Right kidney (tissue), 1 donor: ENCODE results near the gene ARHGAP21.
"Not testable (repeated sequence)": the region's sequence is repeated elsewhere in the genome, so short reads cannot be mapped to it uniquely, and the experiment has no call there.

ENCODE experiments used
- DNase-seq: peaks from one replicate; pipeline ENCODE4 v3.0.0-alpha.2; 2016

Gene ARHGAP21

DNA sequence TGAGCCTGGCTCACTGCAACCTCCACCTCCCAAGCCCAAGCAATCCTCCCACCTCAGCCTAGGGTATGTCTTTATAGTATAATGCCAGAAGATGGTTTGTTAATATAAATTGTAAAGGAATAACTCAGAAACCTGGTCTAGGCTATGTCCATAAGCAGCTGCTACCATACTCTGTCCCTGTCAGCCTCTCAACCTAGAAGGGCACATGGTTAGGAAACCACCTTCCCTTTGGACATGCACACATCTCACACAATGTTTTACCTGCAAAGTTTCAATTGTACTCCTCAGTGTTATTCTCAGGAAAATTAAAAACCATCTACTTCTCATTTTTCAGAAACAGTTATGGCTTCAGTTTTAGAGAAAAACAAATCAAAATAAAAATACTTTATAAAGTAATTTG lies 40.1 kb downstream of the ARHGAP21 start:
- no peak for DNase-seq

DNA sequence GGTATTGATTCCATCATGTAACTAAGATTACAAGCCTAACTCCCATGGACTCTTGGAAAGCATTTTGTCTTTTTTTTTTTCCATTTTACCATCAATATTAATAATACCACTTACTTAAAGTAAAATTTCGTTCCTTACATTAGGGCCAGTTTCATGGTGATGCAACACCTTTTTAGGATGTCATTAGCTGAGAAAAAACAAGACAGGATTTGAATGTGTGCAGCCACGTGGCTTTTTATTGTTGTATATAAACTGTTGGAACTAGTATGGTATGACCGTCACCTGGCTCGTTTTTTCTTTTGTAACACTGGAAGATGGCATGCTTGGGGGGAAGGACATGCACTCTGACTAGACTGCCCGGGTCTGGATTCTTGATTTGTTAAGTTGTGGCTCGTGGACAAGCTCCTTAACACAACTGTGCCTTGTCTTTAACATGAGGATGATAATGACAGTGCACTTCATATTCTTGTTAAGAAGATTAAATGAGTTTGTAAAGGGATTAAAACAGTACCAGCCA lies 42.1 kb downstream of the ARHGAP21 start:
- DNase-seq = no peak

GRCh38 chr10:24680647-24681524 lies 42.8 kb downstream of the ARHGAP21 start:
- DNase-seq = no peak

- no peak for DNase-seq
Measured at GRCh38 chr10:24678757-24679156, 44.9 kb downstream of the ARHGAP21 start.

DNA sequence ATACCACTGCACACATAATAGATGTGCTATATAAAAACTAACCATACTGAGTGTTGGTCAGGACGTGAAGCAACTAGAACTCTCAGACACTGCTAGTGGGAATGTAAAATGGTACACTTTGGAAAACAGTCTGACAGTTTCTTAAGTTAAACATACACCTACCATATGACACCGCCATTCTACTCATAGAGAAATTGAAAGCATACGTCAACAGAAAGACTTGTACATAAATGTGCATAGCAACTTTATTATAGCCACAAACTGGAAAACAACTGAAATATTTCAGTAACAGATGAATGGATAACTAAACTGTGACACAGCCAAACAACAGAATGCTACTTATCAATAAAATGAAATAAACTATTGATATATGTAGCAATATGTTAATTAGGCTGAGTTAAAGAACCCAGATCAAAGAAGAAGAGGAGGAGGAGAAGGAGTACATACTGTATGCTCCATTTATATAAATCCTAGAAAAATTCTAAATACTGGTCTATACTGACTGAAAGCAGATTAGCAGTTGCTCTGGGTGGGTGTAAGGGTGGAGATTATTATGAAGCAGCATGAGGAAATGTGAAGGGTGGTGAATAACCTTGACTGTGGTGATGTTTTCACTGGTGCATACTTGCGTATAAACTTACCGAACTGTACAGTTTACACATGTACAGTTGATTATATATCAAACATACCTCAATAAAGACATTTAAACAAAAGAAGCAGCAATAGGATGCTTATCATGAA lies 48.6 kb downstream of the ARHGAP21 start:
- DNase-seq = no peak

GRCh38 chr10:24670964-24671670 lies 52.6 kb downstream of the ARHGAP21 start:
- DNase-seq = no peak

- DNase-seq = no peak
Measured at GRCh38 chr10:24669285-24669852, 54.3 kb downstream of the ARHGAP21 start.

GRCh38 chr10:24668247-24668646 lies 55.4 kb downstream of the ARHGAP21 start:
- no peak for DNase-seq

- no peak for DNase-seq
Measured at GRCh38 chr10:24664991-24665390, 58.7 kb downstream of the ARHGAP21 start.

DNA sequence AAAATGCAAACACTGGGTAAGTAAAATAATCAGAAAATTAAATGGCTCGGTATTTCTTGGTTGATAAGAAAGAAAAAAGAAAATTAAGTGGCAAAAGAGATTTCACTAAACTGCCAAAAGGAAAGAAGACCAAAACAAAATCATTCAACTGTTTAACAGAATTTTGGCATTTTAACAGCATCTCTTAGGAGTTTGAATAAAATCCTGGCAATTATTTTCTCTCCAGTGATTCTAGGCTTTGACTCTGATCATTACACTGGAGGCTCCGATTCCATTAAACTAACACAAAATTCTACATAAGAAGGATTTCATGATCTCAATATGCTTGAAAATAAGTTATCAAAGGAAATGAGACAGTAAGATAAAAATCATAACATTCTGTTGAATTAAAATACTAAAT lies 62.3 kb downstream of the ARHGAP21 start:
- no peak for DNase-seq

DNA sequence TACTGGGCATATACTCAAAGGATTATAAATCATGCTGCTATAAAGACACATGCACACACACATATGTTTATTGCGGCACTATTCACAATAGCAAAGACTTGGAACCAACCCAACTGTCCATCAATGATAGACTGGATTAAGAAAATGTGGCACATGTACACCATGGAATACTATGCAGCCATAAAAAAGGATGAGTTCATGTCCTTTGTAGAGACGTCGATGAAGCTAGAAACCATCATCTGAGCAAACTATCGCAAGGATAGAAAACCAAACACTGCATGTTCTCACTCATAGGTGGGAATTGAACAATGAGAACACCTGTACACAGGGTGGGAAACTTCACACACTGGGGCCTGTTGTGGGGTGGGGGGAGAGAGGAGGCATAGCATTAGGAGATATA lies 65.4 kb downstream of the ARHGAP21 start:
- DNase-seq = not testable (repeated sequence)

GRCh38 chr10:24656326-24656725 lies 67.4 kb downstream of the ARHGAP21 start:
- DNase-seq = not testable (repeated sequence)

- DNase-seq = no peak
Measured at GRCh38 chr10:24652381-24652957, 71.2 kb downstream of the ARHGAP21 start.

DNA sequence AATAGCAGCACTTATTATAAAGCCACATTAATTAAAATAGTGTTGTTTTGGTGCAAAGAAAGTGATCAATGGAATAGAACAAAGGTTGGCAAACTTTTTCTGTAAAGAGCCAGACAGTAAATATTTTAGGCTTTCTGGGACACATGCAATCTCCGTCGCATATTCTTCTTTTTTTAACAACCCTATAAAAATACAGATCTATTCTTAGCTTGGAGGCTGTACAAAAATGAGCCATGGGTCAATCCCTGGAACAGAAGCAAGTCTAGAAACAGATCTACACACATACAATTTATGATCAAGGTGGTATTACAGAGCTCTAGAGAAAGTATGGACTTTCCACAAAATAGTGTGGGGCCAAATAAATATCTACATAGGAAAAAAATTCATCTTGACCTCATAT lies 71.8 kb downstream of the ARHGAP21 start:
- no peak for DNase-seq

DNA sequence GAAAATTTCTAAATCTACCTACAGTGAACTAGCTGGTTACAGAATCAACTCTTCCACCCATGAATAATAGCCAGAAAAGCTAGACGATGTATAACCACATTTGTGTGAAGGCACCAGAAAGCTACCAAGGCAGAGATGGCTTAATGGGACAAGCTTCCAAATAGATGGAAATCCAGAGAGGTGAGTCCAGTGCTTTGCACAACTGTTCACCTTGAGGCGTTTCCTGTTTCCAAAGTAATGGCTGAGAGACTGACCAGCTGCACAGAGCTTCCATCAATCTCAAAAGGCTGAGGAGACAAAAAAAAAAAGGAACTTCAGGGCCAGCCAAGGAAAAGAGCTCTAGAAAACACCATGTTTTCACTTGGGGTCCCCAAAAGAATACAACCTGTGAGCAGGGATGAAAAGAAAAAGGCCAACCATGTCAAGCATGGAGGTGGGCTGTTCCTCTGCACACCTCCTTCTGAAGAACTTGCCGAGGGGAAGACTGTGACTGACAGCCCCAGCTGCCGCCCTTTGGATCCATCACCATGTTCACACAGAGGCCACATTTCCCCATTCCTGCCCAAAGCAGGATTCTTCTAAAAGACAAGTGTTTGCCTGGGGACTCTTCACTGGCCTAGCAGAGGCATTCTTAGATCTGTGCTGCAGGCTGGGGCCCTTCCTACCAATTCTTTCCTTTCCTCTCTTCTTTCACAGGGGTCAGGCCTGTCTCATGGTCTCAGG lies 72.9 kb downstream of the ARHGAP21 start:
- DNase-seq = no peak

DNA sequence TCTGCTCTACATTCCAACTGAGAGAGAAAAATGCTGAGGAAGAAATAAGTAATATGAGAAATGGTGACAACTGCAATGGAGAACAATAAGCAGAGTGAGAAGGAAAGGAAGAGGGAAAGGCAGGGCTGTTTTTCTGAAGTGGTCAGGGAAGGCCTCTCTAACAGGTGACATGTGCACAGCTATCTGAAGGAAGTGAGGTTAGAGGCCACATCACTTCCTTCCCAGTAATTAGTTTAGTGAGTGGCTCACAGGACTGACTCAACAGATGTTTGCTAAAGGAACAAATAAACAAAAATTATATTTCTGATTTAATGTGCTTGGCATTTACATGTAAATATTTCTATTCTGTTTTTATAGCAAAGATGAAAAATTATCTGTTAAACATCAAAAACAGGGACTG lies 77.9 kb downstream of the ARHGAP21 start:
- no peak for DNase-seq

GRCh38 chr10:24645022-24645421 lies 78.7 kb downstream of the ARHGAP21 start:
- no peak for DNase-seq

- DNase-seq = no peak
Measured at GRCh38 chr10:24643679-24644209, 79.9 kb downstream of the ARHGAP21 start.

DNA sequence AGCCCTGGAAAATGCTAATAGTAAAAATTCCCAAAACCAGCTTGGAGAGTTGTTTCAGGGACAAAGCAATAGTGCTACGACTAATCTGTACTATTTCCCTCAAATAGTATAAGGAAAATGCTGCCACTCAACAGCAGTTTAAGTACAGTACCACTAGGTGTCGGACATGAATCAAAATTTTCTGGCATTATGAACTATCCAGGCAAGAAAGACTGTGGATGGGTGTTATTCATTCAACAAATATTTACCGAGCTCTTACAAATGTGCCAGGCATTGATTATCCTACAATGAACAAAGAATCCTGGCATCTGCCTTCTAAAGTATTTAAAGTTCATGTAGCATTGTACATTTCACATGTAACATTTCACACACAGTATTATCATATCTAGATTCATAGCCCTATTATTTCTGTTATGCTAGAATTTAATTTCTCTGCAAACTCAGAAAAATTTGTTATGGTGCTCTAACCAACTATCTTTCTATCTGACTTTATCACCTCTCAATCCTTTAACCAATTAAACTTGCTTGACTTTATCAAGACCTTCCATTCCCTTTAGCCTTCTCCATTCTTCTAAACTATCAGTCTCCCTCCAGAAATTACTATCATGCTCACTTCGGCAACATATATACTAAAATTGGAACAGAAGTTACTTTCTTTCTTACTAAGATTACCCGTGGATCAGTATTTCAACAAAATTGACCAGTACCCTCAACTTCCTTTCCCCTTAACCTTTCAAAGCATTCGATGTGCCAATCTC lies 80.6 kb downstream of the ARHGAP21 start:
- DNase-seq = no peak

GRCh38 chr10:24639124-24639523 lies 84.6 kb downstream of the ARHGAP21 start:
- DNase-seq = no peak
